Body of pancreas (tissue), 4 donors: ENCODE data around the gene SLC25A43.

ENCODE experiments used
- CTCF ChIP-seq, 7 experiments: fragments of 450-650 bp in 4 of 7; fragments of 200-600 bp in 3 of 7; sonication (generic) in 3 of 7; IDR thresholded peaks; one replicate each; pipeline ENCODE4 v1.5.1; 2016 to 2019; ENCODE audit warnings: antibody characterized with exemption in 7 of 7
- POLR2A ChIP-seq, 3 donors: fragments of 450-650 bp; IDR thresholded peaks; one replicate each; pipeline ENCODE4 v1.6.1; 2016; ENCODE audit warnings: antibody characterized with exemption in 3 of 3, mild to moderate bottlenecking in 2 of 3

- TF ChIP-seq CTCF (IDR thresholded peaks at IDR 0.05) (no peak), POLR2A (IDR thresholded peaks at IDR 0.05) (no peak)
Observed at GRCh38 chrX:119419898-119420297, 20.8 kb downstream of the SLC25A43 start.
